ENCODE data around the gene TNNT2. TPM values are rescaled to one million over a fixed set of nuclear protein-coding genes. Genes with fewer than 3 reads are reported as not detected.

TNNT2 gene
- total and polyA plus RNA-seq, 9 donors = 408 to 1,212 (median 904) TPM

DNA sequence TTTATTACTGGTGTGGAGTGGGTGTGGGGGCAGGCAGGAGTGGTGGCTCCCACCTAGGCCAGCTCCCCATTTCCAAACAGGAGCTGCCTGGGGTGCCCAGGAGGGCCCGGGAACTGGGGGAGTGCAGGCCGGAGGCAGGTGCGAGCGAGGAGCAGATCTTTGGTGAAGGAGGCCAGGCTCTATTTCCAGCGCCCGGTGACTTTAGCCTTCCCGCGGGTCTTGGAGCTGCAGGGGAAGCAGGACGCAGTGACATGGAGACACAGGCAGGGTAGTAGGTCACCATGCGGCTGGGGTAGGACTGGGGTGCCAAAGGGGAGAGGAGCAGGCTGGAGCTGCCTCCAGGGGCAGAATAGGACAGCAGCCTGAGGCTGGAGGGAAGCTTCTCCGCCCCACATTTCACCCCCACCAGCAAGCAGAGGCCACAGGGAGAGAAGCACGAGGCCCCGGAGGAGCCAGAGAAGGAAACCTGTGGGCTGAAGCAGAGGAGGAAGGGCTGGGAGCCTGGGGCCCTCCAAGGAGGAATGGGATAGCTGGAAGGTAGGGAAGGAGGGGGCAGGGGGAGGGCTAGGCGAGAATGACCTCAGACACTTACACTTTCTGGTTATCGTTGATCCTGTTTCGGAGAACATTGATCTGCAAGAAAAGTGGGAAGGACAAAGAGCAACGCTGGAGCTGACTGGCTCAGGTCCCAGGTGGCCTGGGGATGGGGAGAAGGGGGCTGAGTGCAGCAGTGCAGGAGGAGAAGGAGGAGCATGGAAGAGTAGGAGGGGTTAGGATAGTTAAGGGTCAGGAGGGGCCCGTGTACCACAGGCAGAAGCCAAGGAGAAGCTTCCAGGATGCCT, 18.2 kb downstream of the TNNT2 start:
- no peaks in the 10 kb centered on the region for H3K27me3 ChIP-seq (ENCODE audit: control insufficient read depth, insufficient read depth, low read length)
- H3K4me1 ChIP-seq (ENCODE audit: control insufficient read depth, insufficient read depth, low read length) = peaks cover 20% of the 10 kb centered on the region
- no peak for DNase-seq
- 69% methylated on average over 15 of the region's 18 CpGs for WGBS (ENCODE audit: insufficient coverage)
- H3K9me3 ChIP-seq (replicated peaks; ENCODE audit: control insufficient read depth, low read depth, low read length) = no peaks in the 10 kb centered on the region
- H3K36me3 ChIP-seq (ENCODE audit: control insufficient read depth, insufficient read depth, low read length) = peaks cover 46% of the 10 kb centered on the region
- H3K27ac ChIP-seq (ENCODE audit: low read length) = no peak overlapping the region
- H3K4me3 ChIP-seq (ENCODE audit: low read length) = no peak overlapping the region

- peaks cover 40% of the 10 kb centered on the region for H3K36me3 ChIP-seq (ENCODE audit: control insufficient read depth, insufficient read depth, low read length)
- no peak for DNase-seq
- peaks cover 15% of the 10 kb centered on the region for H3K4me1 ChIP-seq (ENCODE audit: control insufficient read depth, insufficient read depth, low read length)
- H3K4me3 ChIP-seq (ENCODE audit: low read length) = no peak overlapping the region
- no peak overlapping the region for H3K27ac ChIP-seq (ENCODE audit: low read length)
- no peaks in the 10 kb centered on the region for H3K9me3 ChIP-seq (replicated peaks; ENCODE audit: control insufficient read depth, low read depth, low read length)
- 78% methylated on average over 4 of the region's 4 CpGs for WGBS (ENCODE audit: insufficient coverage)
- H3K27me3 ChIP-seq (ENCODE audit: control insufficient read depth, insufficient read depth, low read length) = no peaks in the 10 kb centered on the region
Observed at GRCh38 chr1:201358596-201358995, 18.9 kb downstream of the TNNT2 start.

GRCh38 chr1:201357636-201358348, 19.7 kb downstream of the TNNT2 start:
- no peak overlapping the region for H3K27ac ChIP-seq (ENCODE audit: low read length)
- 69% methylated on average over 6 of the region's 10 CpGs for WGBS (ENCODE audit: insufficient coverage)
- DNase-seq = no peak

DNA sequence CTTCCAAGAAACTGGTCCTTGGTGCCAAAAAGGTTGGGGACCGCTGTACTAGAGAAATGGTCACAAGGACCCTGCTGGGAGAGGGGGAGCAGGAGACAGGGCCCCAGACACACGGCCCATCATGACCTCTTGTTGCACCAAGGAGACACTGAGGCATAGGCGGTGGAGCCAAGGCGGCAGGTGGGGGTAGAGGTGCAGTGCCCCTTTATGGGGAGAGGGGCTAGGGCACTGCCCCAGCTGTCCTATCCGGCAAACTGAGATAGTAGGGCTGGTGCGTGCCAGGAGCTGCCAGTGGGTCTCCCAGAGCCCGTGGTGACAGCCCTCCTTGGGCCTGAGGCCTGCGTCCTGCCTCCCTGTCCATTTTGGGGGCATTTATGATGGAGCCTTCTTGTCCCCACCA, 20.3 kb downstream of the TNNT2 start:
- 89% methylated on average over 8 of the region's 8 CpGs for WGBS (ENCODE audit: insufficient coverage)
- H3K4me3 ChIP-seq (ENCODE audit: low read length) = no peak overlapping the region
- H3K4me1 ChIP-seq (ENCODE audit: control insufficient read depth, insufficient read depth, low read length) = peaks cover 9% of the 10 kb centered on the region
- no peak for DNase-seq
- H3K9me3 ChIP-seq (replicated peaks; ENCODE audit: control insufficient read depth, low read depth, low read length) = no peaks in the 10 kb centered on the region
- H3K27ac ChIP-seq (ENCODE audit: low read length) = no peak overlapping the region
- no peaks in the 10 kb centered on the region for H3K27me3 ChIP-seq (ENCODE audit: control insufficient read depth, insufficient read depth, low read length)
- peaks cover 30% of the 10 kb centered on the region for H3K36me3 ChIP-seq (ENCODE audit: control insufficient read depth, insufficient read depth, low read length)

More at GRCh38 chr1:201357636-201358348, 19.7 kb downstream of the TNNT2 start:
- H3K36me3 ChIP-seq (ENCODE audit: control insufficient read depth, insufficient read depth, low read length) = peaks cover 32% of the 10 kb centered on the region
- no peak overlapping the region for H3K4me3 ChIP-seq (ENCODE audit: low read length)
- H3K4me1 ChIP-seq (ENCODE audit: control insufficient read depth, insufficient read depth, low read length) = peaks cover 9% of the 10 kb centered on the region
- no peaks in the 10 kb centered on the region for H3K27me3 ChIP-seq (ENCODE audit: control insufficient read depth, insufficient read depth, low read length)
- no peaks in the 10 kb centered on the region for H3K9me3 ChIP-seq (replicated peaks; ENCODE audit: control insufficient read depth, low read depth, low read length)

DNA sequence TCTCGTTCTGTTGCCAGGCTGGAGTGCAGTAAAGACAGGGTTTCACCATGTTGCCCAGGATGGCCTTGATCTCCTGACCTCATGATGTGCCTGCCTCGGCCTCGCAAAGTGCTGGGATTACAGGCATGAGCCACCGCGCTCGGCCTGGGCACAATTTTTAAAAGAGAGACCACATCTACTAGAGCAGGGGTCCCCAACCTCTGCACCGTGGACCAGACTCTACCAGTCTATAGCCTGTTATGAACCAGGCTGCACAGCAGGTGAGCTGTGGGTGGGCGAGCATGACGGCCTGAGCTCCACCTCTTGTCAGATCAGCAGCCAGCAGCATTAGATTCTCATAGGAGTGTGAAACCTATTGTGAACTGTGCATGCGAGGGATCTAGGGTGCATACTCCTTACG, 20.8 kb downstream of the TNNT2 start:
- H3K4me1 ChIP-seq (ENCODE audit: control insufficient read depth, insufficient read depth, low read length) = peaks cover 9% of the 10 kb centered on the region
- H3K27ac ChIP-seq (ENCODE audit: low read length) = no peak overlapping the region
- WGBS (ENCODE audit: insufficient coverage) = 86% methylated on average over 7 of the region's 11 CpGs
- no peaks in the 10 kb centered on the region for H3K27me3 ChIP-seq (ENCODE audit: control insufficient read depth, insufficient read depth, low read length)
- no peak overlapping the region for H3K4me3 ChIP-seq (ENCODE audit: low read length)
- peaks cover 28% of the 10 kb centered on the region for H3K36me3 ChIP-seq (ENCODE audit: control insufficient read depth, insufficient read depth, low read length)
- no peak for DNase-seq
- H3K9me3 ChIP-seq (replicated peaks; ENCODE audit: control insufficient read depth, low read depth, low read length) = no peaks in the 10 kb centered on the region

DNA sequence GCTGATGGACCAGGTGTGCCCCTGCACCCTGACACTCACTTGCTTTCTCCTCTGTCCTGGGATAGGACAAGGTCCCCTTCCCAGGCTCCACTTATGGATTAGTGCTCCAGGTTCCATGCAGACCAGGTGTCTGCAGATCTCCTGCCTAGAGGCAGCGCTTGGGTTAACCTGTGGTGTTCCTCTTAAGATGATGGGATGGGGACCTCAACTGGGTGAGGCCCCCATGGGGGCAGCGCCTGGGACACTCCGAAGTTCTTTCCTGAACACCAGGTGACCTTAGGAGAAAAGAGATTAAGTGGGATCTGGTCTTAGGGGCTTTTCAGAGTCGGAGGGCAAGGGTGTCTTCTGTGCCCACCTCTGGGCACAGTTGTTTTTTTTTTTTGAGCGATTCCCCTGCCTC, 21.2 kb downstream of the TNNT2 start:
- Histone ChIP-seq H3K36me3 (ENCODE audit: control insufficient read depth, insufficient read depth, low read length) (peaks cover 25% of the 10 kb centered on the region), H3K27ac (ENCODE audit: low read length) (no peak overlapping the region), H3K27me3 (ENCODE audit: control insufficient read depth, insufficient read depth, low read length) (no peaks in the 10 kb centered on the region), H3K4me1 (ENCODE audit: control insufficient read depth, insufficient read depth, low read length) (peaks cover 9% of the 10 kb centered on the region), H3K9me3 (replicated peaks; ENCODE audit: control insufficient read depth, low read depth, low read length) (no peaks in the 10 kb centered on the region), H3K4me3 (ENCODE audit: low read length) (no peak overlapping the region)
- WGBS (ENCODE audit: insufficient coverage) = 89% methylated on average over 4 of the region's 5 CpGs
- DNase-seq = no peak

DNA sequence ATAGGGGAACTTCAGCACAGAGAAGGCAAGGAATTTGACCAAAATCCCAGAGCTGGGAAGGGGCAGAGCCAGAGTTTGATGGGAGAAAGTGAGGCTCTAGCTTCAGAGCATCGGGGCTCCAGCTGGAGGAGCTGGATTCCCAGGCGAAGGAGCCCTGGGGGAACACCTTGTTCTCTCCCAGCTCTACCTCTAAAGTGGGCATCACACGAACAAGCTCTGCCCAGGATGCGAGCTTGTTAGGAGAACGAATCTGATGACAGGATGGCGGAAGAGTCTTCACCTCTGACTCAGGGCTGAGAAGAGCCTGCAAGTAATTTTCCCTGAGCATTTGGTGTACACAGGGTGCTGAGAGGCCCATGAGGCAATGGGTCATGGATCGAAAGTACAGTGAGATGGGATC, 22.0 kb downstream of the TNNT2 start:
- H3K27me3 ChIP-seq (ENCODE audit: control insufficient read depth, insufficient read depth, low read length) = no peaks in the 10 kb centered on the region
- 85% methylated on average over 6 of the region's 7 CpGs for WGBS (ENCODE audit: insufficient coverage)
- no peak overlapping the region for H3K27ac ChIP-seq (ENCODE audit: low read length)
- H3K4me1 ChIP-seq (ENCODE audit: control insufficient read depth, insufficient read depth, low read length) = peaks cover 6% of the 10 kb centered on the region
- H3K4me3 ChIP-seq (ENCODE audit: low read length) = no peak overlapping the region
- H3K9me3 ChIP-seq (replicated peaks; ENCODE audit: control insufficient read depth, low read depth, low read length) = no peaks in the 10 kb centered on the region
- H3K36me3 ChIP-seq (ENCODE audit: control insufficient read depth, insufficient read depth, low read length) = peaks cover 18% of the 10 kb centered on the region
- no peak for DNase-seq

- WGBS (ENCODE audit: insufficient coverage) = no CpG with 5 or more reads among the region's 4 CpGs
- Histone ChIP-seq H3K27ac (ENCODE audit: low read length) (no peak overlapping the region), H3K9me3 (replicated peaks; ENCODE audit: control insufficient read depth, low read depth, low read length) (no peaks in the 10 kb centered on the region), H3K4me1 (ENCODE audit: control insufficient read depth, insufficient read depth, low read length) (peaks cover 5% of the 10 kb centered on the region), H3K27me3 (ENCODE audit: control insufficient read depth, insufficient read depth, low read length) (no peaks in the 10 kb centered on the region), H3K4me3 (ENCODE audit: low read length) (no peak overlapping the region), H3K36me3 (ENCODE audit: control insufficient read depth, insufficient read depth, low read length) (peaks cover 12% of the 10 kb centered on the region)
- DNase-seq = no peak
Observed at GRCh38 chr1:201354901-201355295, 22.6 kb downstream of the TNNT2 start.

- Histone ChIP-seq H3K9me3 (replicated peaks; ENCODE audit: control insufficient read depth, low read depth, low read length) (no peaks in the 10 kb centered on the region), H3K36me3 (ENCODE audit: control insufficient read depth, insufficient read depth, low read length) (peaks cover 7% of the 10 kb centered on the region), H3K4me3 (ENCODE audit: low read length) (no peak overlapping the region), H3K4me1 (ENCODE audit: control insufficient read depth, insufficient read depth, low read length) (peaks cover 5% of the 10 kb centered on the region), H3K27me3 (ENCODE audit: control insufficient read depth, insufficient read depth, low read length) (no peaks in the 10 kb centered on the region), H3K27ac (ENCODE audit: low read length) (no peak overlapping the region)
- DNase-seq = no peak
- 59% methylated on average over 2 of the region's 9 CpGs for WGBS (ENCODE audit: insufficient coverage)
Observed at GRCh38 chr1:201354151-201354900, 23.2 kb downstream of the TNNT2 start.
